ENCODE measurements around the gene CAMSAP3. TPM values are rescaled to one million over a fixed set of nuclear protein-coding genes. Genes with fewer than 3 reads are reported as not detected.

CAMSAP3 gene
- total and polyA plus RNA-seq, 2 donors from 2014 or later: 18.5 to 19.3 TPM

DNA sequence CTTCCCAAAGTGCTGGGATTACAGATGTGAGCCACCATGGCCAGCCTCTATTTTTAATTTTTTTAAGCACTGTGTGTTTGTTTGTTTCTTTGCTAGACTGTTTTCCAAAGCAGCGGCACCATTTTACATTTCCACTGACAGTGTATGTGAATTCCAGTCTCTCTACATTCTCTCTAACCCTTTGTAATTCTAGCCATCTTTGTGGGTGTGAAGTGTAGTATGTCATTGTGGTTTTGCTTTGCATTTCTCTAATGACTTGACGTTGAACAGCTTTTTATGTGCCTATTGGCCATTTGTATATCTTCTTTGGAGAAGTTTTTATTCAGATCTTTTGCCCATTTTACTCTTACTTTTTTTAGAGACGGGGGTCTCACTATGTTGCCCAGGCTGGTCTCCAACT is 48.5 kb upstream of the CAMSAP3 start:
- DNase-seq (no peak), FAIRE-seq (no peak)
- Histone ChIP-seq H3K9ac (ENCODE audit: low read length in 3 of 3) (no peak overlapping the region), H3K36me3 (ENCODE audit: control insufficient read depth in 2 of 3, insufficient read depth in 3 of 3, low read length in 3 of 3) (peaks cover 0 to 7% (median under 1%) of the 10 kb centered on the region in 3 donors), H3K27me3 (ENCODE audit: control insufficient read depth, insufficient read depth, low read length) (no peaks in the 10 kb centered on the region), H3K4me3 (ENCODE audit: low read length in 3 of 3) (no peak overlapping the region), H3K9me3 (ENCODE audit: control insufficient read depth in 2 of 3, insufficient read depth in 1 of 3, low read length in 3 of 3) (no peaks in the 10 kb centered on the region), H3K27ac (ENCODE audit: low read depth in 2 of 2, low read length in 2 of 2) (no peak overlapping the region), H3K4me1 (ENCODE audit: control insufficient read depth in 2 of 3, insufficient read depth in 2 of 3, low read depth in 1 of 3, low read length in 3 of 3) (no peaks in the 10 kb centered on the region)
- no peak for TF ChIP-seq CTCF (IDR thresholded peaks at IDR 0.05; ENCODE audit: borderline replicate concordance, extremely low read depth, insufficient read depth)
- intact Hi-C loops (cut with DNase I): no loop called here

DNA sequence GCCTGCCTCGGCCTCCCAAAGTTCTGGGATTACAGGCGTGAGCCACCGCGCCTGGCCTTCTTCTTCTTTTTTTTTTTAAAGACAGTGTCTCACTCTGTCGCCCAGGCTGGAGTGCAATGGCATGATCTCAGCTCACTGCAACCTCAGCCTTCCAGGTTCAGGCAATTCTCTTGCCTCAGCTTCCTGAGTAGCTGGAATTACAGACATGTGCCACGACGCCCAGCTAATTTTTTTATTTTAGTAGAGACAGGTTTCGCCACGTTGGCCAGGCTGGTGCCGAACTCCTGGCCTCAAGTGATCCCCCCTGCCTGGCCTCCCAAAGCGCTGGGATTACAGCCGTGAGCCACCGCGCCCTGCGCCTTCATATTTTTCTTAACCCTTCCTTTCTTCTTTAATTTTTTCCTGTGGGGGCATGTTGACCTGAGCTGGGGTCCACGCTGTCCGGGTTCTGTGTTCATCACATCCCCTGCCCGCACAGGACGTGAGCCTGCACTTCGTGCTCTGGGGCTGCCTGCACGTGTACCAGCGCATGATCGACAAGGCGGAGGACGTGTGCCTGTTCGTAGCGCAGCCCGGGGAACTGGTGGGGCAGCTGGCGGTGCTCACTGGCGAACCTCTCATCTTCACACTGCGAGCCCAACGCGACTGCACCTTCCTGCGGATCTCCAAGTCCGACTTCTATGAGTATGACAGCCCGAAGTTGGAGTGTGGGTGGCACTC is 46.1 kb upstream of the CAMSAP3 start:
- intact Hi-C loops (cut with DNase I): no loop called here
- TF ChIP-seq CTCF (IDR thresholded peaks at IDR 0.05; ENCODE audit: borderline replicate concordance, extremely low read depth, insufficient read depth): no peak
- Histone ChIP-seq H3K27ac (ENCODE audit: low read depth in 2 of 2, low read length in 2 of 2) (no peak overlapping the region), H3K9ac (ENCODE audit: low read length in 3 of 3) (no peak overlapping the region), H3K27me3 (ENCODE audit: control insufficient read depth, insufficient read depth, low read length) (no peaks in the 10 kb centered on the region), H3K4me3 (ENCODE audit: low read length in 3 of 3) (no peak overlapping the region), H3K9me3 (ENCODE audit: control insufficient read depth in 2 of 3, insufficient read depth in 1 of 3, low read length in 3 of 3) (no peaks in the 10 kb centered on the region), H3K4me1 (ENCODE audit: control insufficient read depth in 2 of 3, insufficient read depth in 2 of 3, low read depth in 1 of 3, low read length in 3 of 3) (no peaks in the 10 kb centered on the region), H3K36me3 (ENCODE audit: control insufficient read depth in 2 of 3, insufficient read depth in 3 of 3, low read length in 3 of 3) (no peaks in the 10 kb centered on the region)
- FAIRE-seq (no peak), DNase-seq (no peak)

DNA sequence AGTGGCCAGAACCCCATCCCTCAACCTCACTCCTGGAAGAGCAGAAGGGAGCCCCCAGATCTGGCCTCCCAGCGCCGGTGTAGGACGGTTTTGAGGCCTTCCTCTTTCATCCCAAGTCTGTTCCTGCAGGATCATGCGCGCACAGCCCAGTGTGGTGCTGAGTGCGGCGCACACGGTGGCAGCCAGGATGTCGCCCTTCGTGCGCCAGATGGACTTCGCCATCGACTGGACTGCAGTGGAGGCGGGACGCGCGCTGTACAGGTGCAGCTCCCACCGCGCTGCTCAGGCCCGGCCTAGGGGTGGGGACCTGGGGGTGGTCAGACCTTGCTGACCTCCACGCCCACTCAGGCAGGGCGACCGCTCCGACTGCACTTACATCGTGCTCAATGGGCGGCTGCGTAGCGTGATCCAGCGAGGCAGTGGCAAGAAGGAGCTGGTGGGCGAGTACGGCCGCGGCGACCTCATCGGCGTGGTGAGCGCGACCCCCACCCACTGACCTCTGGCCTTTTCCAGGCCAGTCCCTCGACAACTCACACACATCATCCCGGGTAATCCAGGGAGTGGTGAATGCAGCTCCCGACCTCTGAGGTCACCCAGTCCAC is 45.4 kb upstream of the CAMSAP3 start:
- intact Hi-C loops (cut with DNase I): no loop called here
- Histone ChIP-seq H3K27me3 (ENCODE audit: control insufficient read depth, insufficient read depth, low read length) (no peaks in the 10 kb centered on the region), H3K27ac (ENCODE audit: low read depth in 2 of 2, low read length in 2 of 2) (no peak overlapping the region), H3K9ac (ENCODE audit: low read length in 3 of 3) (no peak overlapping the region), H3K4me3 (ENCODE audit: low read length in 3 of 3) (no peak overlapping the region), H3K36me3 (ENCODE audit: control insufficient read depth in 2 of 3, insufficient read depth in 3 of 3, low read length in 3 of 3) (no peaks in the 10 kb centered on the region), H3K9me3 (ENCODE audit: control insufficient read depth in 2 of 3, insufficient read depth in 1 of 3, low read length in 3 of 3) (no peaks in the 10 kb centered on the region), H3K4me1 (ENCODE audit: control insufficient read depth in 2 of 3, insufficient read depth in 2 of 3, low read depth in 1 of 3, low read length in 3 of 3) (no peaks in the 10 kb centered on the region)
- DNase-seq (peak in 2 of 5 donors; percentile 77 to 87), FAIRE-seq (no peak)
- TF ChIP-seq CTCF (IDR thresholded peaks at IDR 0.05; ENCODE audit: borderline replicate concordance, extremely low read depth, insufficient read depth): no peak
